HCT116 (cell line): ENCODE results near the gene TXLNG. TPM values are rescaled to one million over a fixed set of nuclear protein-coding genes. Genes with fewer than 3 reads are reported as not detected.

Experiments
- ATAC-seq: fragments of 200-7000 bp; cut with Tn5 transposase; 2 replicates; pipeline ENCODE4 v1.9.1; 2020; ENCODE audit warnings: mild to moderate bottlenecking, moderate library complexity
- BruUV-seq: library from RNA; stranded (reverse); fragments of 400-500 nt; replicated peaks from 2 replicates; lab custom pipeline; 2021; lab: Mats Ljungman, UMichigan
- CTCF ChIA-PET: fragments of 300-600 bp; sonication (Branson Sonifier 250); formaldehyde crosslinking; loops from one replicate; lab custom pipeline; 2021; ENCODE audit warnings: antibody characterized with exemption; lab: Charles Lee
- POLR2A ChIA-PET: fragments of 300-600, 350-600 bp; sonication (Branson Sonifier 250); formaldehyde crosslinking; loops from one replicate; lab custom pipeline; 2021; ENCODE audit warnings: antibody characterized with exemption; lab: Charles Lee
- RAD21 ChIA-PET, 2 experiments: fragments of 300-600 bp; sonication (Branson Sonifier 250); formaldehyde crosslinking; loops; one replicate each; lab custom pipeline; 2023; ENCODE audit warnings: low total read pairs in 2 of 2; ENCODE audit not compliant: uncharacterized antibody in 2 of 2, unreplicated experiment in 2 of 2, low non-redundant PET in 1 of 2; lab: Charles Lee
- DNase-seq: peaks from one replicate; pipeline ENCODE4 v3.0.0-alpha.2; 2010; ENCODE audit warnings: low read depth, low spot score
- H2AFZ ChIP-seq: fragments of 200-600 bp; shearing (Covaris generic), sonication (generic); 2 replicates; pipeline ENCODE4 v1.6.1; 2017; ENCODE audit warnings: low read depth, mixed run types, mixed read lengths, antibody characterized with exemption, low read length; ENCODE audit not compliant: poor library complexity, severe bottlenecking
- H3K27ac ChIP-seq: 2 replicates; pipeline ENCODE4 v1.5.1; 2012; ENCODE audit warnings: low read depth, low read length
- H3K27me3 ChIP-seq: fragments of 200-600 bp; sonication (generic); 2 replicates; pipeline ENCODE4 v1.6.1; 2016; ENCODE audit warnings: mixed run types, low read length, mixed read lengths; ENCODE audit not compliant: insufficient read depth
- H3K36me3 ChIP-seq, 2 experiments: fragments of 200-500 bp in 1 of 2; fragments of 200-600 bp in 1 of 2; sonication (Bioruptor generic) in 1 of 2; sonication (generic) in 1 of 2; 2 replicates each; pipeline versions ENCODE4 v1.5.1 to v1.6.1; 2014 to 2016; ENCODE audit warnings: low read length in 2 of 2, inconsistent platforms in 1 of 2, mixed read lengths in 1 of 2, mixed run types in 1 of 2; ENCODE audit not compliant: insufficient read depth in 2 of 2, control insufficient read depth in 1 of 2
- H3K4me1 ChIP-seq, 2 experiments: fragments of 200-600 bp in 1 of 2; sonication (generic) in 1 of 2; 2 replicates each; pipeline versions ENCODE4 v1.5.1 to v1.6.1; 2012 to 2017; ENCODE audit warnings: low read length in 2 of 2, inconsistent platforms in 1 of 2, mild to moderate bottlenecking in 1 of 2, mixed read lengths in 1 of 2, mixed run types in 1 of 2, moderate library complexity in 1 of 2; ENCODE audit not compliant: insufficient read depth in 2 of 2, control insufficient read depth in 1 of 2
- H3K4me2 ChIP-seq: fragments of 200-600 bp; sonication (generic); 2 replicates; pipeline ENCODE4 v1.6.1; 2017; ENCODE audit warnings: mixed run types, low read length, mixed read lengths
- H3K4me3 ChIP-seq, 2 experiments: fragments of 200-600 bp in 1 of 2; sonication (generic) in 1 of 2; replicated peaks in 1 of 2; 2 replicates each; pipeline ENCODE4 v1.5.1; 2011 to 2016; ENCODE audit warnings: low read length in 2 of 2, control low read depth in 1 of 2, low read depth in 1 of 2, mild to moderate bottlenecking in 1 of 2, mixed read lengths in 1 of 2, mixed run types in 1 of 2
- H3K79me2 ChIP-seq: fragments of 200-600 bp; sonication (generic); 2 replicates; pipeline ENCODE4 v1.6.1; 2017; ENCODE audit warnings: mild to moderate bottlenecking, mixed run types, low read length, moderate library complexity, mixed read lengths; ENCODE audit not compliant: insufficient read depth
- H3K9ac ChIP-seq: fragments of 200-600 bp; sonication (generic); 2 replicates; pipeline ENCODE4 v1.6.1; 2016; ENCODE audit warnings: low read length, mixed read lengths
- H3K9me2 ChIP-seq: fragments of 200-600 bp; sonication (generic), shearing (Covaris generic); 2 replicates; pipeline ENCODE4 v1.6.1; 2017; ENCODE audit warnings: mixed run types, mild to moderate bottlenecking, moderate library complexity; ENCODE audit not compliant: insufficient read depth
- H3K9me3 ChIP-seq, 2 experiments: fragments of 200-500 bp in 1 of 2; fragments of 200-600 bp in 1 of 2; sonication (Bioruptor generic) in 1 of 2; sonication (generic) in 1 of 2; 2 replicates each; pipeline ENCODE4 v1.6.1; 2014 to 2017; ENCODE audit warnings: low read length in 2 of 2, mixed read lengths in 2 of 2, inconsistent platforms in 1 of 2, low read depth in 1 of 2, mild to moderate bottlenecking in 1 of 2, mixed run types in 1 of 2, moderate library complexity in 1 of 2; ENCODE audit not compliant: control insufficient read depth in 1 of 2, insufficient read depth in 1 of 2
- H4K20me1 ChIP-seq: fragments of 200-600 bp; sonication (generic), shearing (Covaris generic); 2 replicates; pipeline ENCODE4 v1.6.1; 2017; ENCODE audit warnings: mixed run types, mild to moderate bottlenecking, moderate library complexity; ENCODE audit not compliant: insufficient read depth
- CBX3 ChIP-seq: IDR thresholded peaks from 2 replicates; pipeline ENCODE4 v1.6.1; 2012; ENCODE audit warnings: low read depth
- CEBPB ChIP-seq: IDR thresholded peaks from 2 replicates; pipeline ENCODE4 v1.6.1; 2012; ENCODE audit warnings: low read depth
- CTCF ChIP-seq, 3 experiments: fragments of 200-600 bp in 1 of 3; sonication (generic) in 1 of 3; IDR thresholded peaks in 2 of 3; conservative IDR thresholded peaks in 1 of 3; 2 replicates each; pipeline ENCODE4 v1.5.1; 2012 to 2017; ENCODE audit warnings: low read depth in 2 of 3, low read length in 2 of 3, antibody characterized with exemption in 1 of 3, borderline replicate concordance in 1 of 3, control low read depth in 1 of 3, mild to moderate bottlenecking in 1 of 3, mixed read lengths in 1 of 3, mixed run types in 1 of 3, moderate library complexity in 1 of 3; ENCODE audit not compliant: insufficient read depth in 1 of 3
- EGR1 ChIP-seq: IDR thresholded peaks from 2 replicates; pipeline ENCODE4 v1.6.1; 2012; ENCODE audit warnings: low read depth
- EZH2 ChIP-seq: fragments of 200-600 bp; sonication (generic); IDR thresholded peaks from 2 replicates; pipeline ENCODE4 v1.6.1; 2017; ENCODE audit warnings: antibody characterized with exemption, mixed run types
- EZH2phosphoT487 ChIP-seq: fragments of 200-600 bp; IDR thresholded peaks from 2 replicates; pipeline ENCODE4 v1.6.1; 2018; ENCODE audit warnings: antibody characterized with exemption, borderline replicate concordance
- FOSL1 ChIP-seq: IDR thresholded peaks from 2 replicates; pipeline ENCODE4 v1.6.1; 2012; ENCODE audit warnings: low read depth
- MAX ChIP-seq: IDR thresholded peaks from 2 replicates; pipeline ENCODE4 v1.6.1; 2012
- POLR2A ChIP-seq: IDR thresholded peaks from 2 replicates; pipeline ENCODE4 v1.7.0; 2011; ENCODE audit warnings: borderline replicate concordance; ENCODE audit not compliant: insufficient read depth, insufficient read length; ENCODE audit errors: extremely low read depth
- POLR2AphosphoS5 ChIP-seq: IDR thresholded peaks from 2 replicates; pipeline ENCODE4 v1.6.1; 2011; ENCODE audit warnings: mild to moderate bottlenecking, low read depth, low read length, moderate library complexity
- RAD21 ChIP-seq: IDR thresholded peaks from 2 replicates; pipeline ENCODE4 v1.6.1; 2012; ENCODE audit warnings: low read depth, mild to moderate bottlenecking
- SIN3A ChIP-seq: IDR thresholded peaks from 2 replicates; pipeline ENCODE4 v1.6.1; 2012; ENCODE audit warnings: low read depth
- SP1 ChIP-seq: IDR thresholded peaks from 2 replicates; pipeline ENCODE4 v1.6.1; 2012; ENCODE audit warnings: low read depth
- SRF ChIP-seq: IDR thresholded peaks from 2 replicates; pipeline ENCODE4 v1.6.1; 2012; ENCODE audit warnings: low read depth
- ZFX ChIP-seq: fragments of 450-650 bp; IDR thresholded peaks from 2 replicates; pipeline ENCODE4 v1.6.1; 2017
- intact Hi-C: fragments of 100-400 bp; cut with micrococcal nuclease; formaldehyde crosslinking; loops from 2 replicates; pipeline ENCODE4 v1.10.0; 2022
- total RNA-seq: library from RNA; stranded (reverse); gene quantifications from one replicate; pipeline ENCODE4 v1.2.1, GENCODE V29; 2021; ENCODE audit not compliant: unreplicated experiment
- TF ChIP-seq, protein P1 (sequence below): IDR thresholded peaks from 2 replicates; pipeline ENCODE4 v1.6.1; 2012; ENCODE audit warnings: low read depth
- TF ChIP-seq, protein P2 (sequence below): IDR thresholded peaks from 2 replicates; pipeline ENCODE4 v1.6.1; 2012

TXLNG gene
- total RNA-seq, 1 experiment from 2014 or later, result 22.9 TPM

- intact Hi-C loops, result no loop called here
- Histone ChIP-seq H3K9me2 (no peaks in the 10 kb centered on the region), H3K79me2 (peaks cover 38% of the 10 kb centered on the region), H3K27ac (peak overlapping the region; percentile 56; the same call in 1 of the 2 replicates), H3K4me3 (peak overlapping the region; percentile 60 to 67), H3K9me3 (no peaks in the 10 kb centered on the region), H3K4me1 (peaks cover 8 to 14% of the 10 kb centered on the region in 2 experiments; a peak in 3 of 4 replicates), H3K27me3 (no peaks in the 10 kb centered on the region), H3K4me2 (peak overlapping the region; percentile 82), H4K20me1 (no peaks in the 10 kb centered on the region), H3K36me3 (peaks cover 0 to 2% of the 10 kb centered on the region in 2 experiments; a peak in 1 of 4 replicates), H2AFZ (no peak overlapping the region), H3K9ac (peak overlapping the region; percentile 71)
- DNase-seq, result no peak
- TF ChIP-seq CEBPB (no peak), POLR2A (no peak), SRF (no peak), FOSL1 (no peak), MAX (no peak), SIN3A (no peak), CBX3 (no peak), ZFX (no peak), EZH2 (no peak), SP1 (no peak), POLR2AphosphoS5 (no peak), EZH2phosphoT487 (no peak), EGR1 (no peak), CTCF (IDR thresholded peaks at IDR 0.05 in 2 of 3, conservative IDR thresholded peaks at IDR 0.05 in 1 of 3; ENCODE audit: borderline replicate concordance in 1 of 3, insufficient read depth in 1 of 3, low read depth in 2 of 3, low read length in 2 of 3) (no peak), RAD21 (no peak)
- TF ChIP-seq, protein P1, sequence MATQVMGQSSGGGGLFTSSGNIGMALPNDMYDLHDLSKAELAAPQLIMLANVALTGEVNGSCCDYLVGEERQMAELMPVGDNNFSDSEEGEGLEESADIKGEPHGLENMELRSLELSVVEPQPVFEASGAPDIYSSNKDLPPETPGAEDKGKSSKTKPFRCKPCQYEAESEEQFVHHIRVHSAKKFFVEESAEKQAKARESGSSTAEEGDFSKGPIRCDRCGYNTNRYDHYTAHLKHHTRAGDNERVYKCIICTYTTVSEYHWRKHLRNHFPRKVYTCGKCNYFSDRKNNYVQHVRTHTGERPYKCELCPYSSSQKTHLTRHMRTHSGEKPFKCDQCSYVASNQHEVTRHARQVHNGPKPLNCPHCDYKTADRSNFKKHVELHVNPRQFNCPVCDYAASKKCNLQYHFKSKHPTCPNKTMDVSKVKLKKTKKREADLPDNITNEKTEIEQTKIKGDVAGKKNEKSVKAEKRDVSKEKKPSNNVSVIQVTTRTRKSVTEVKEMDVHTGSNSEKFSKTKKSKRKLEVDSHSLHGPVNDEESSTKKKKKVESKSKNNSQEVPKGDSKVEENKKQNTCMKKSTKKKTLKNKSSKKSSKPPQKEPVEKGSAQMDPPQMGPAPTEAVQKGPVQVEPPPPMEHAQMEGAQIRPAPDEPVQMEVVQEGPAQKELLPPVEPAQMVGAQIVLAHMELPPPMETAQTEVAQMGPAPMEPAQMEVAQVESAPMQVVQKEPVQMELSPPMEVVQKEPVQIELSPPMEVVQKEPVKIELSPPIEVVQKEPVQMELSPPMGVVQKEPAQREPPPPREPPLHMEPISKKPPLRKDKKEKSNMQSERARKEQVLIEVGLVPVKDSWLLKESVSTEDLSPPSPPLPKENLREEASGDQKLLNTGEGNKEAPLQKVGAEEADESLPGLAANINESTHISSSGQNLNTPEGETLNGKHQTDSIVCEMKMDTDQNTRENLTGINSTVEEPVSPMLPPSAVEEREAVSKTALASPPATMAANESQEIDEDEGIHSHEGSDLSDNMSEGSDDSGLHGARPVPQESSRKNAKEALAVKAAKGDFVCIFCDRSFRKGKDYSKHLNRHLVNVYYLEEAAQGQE, result no peak
- TF ChIP-seq, protein P2, sequence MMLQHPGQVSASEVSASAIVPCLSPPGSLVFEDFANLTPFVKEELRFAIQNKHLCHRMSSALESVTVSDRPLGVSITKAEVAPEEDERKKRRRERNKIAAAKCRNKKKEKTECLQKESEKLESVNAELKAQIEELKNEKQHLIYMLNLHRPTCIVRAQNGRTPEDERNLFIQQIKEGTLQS, result no peak
- ChIA-PET POLR2A (interaction anchor here (1.2 to 5.9 kb wide), 3 partner anchors 11 to 22 kb away, joined by 3 to 41 read pairs (median 4); no protein-coding TSS in a partner anchor), CTCF (no interaction called here), RAD21 (no interaction called here)
- BruUV-seq, result TSS peak; percentile 98
- ATAC-seq, result peak; percentile 23; the same call in 1 of the 2 replicates
These were observed 773 bp upstream of the TXLNG start for GRCh38 chrX:16785247-16786138.
